Type B pancreatic cell (in vitro differentiated cells): Measurements from ENCODE around the gene ADA. TPM values are rescaled to one million over a fixed set of nuclear protein-coding genes. Genes with fewer than 3 reads are reported as not detected.

Experiments used
- DNase-seq: peaks from one replicate; pipeline ENCODE4 v3.0.0; 2021; ENCODE audit warnings: mixed read lengths; ENCODE audit not compliant: unreplicated experiment; ENCODE audit errors: extremely low spot score
- H3K27ac Mint-ChIP-seq: 2 replicates; pipeline ENCODE4 v1.8.0; 2021; ENCODE audit warnings: mild to moderate bottlenecking, mixed read lengths
- H3K27me3 Mint-ChIP-seq: 2 replicates; pipeline ENCODE4 v1.8.0; 2021; ENCODE audit warnings: mixed read lengths
- H3K36me3 Mint-ChIP-seq: 2 replicates; pipeline ENCODE4 v1.8.0; 2021; ENCODE audit warnings: mixed read lengths
- H3K4me1 Mint-ChIP-seq: one replicate; pipeline ENCODE4 v1.8.0; 2021; ENCODE audit warnings: mixed read lengths; ENCODE audit not compliant: unreplicated experiment
- H3K4me3 Mint-ChIP-seq: 2 replicates; pipeline ENCODE4 v1.8.0; 2021; ENCODE audit warnings: mild to moderate bottlenecking, mixed read lengths
- H3K9me3 Mint-ChIP-seq: 2 replicates; pipeline ENCODE4 v1.8.0; 2021; ENCODE audit warnings: mixed read lengths
- total RNA-seq: library from RNA; stranded (reverse); gene quantifications from 2 replicates; pipeline ENCODE4 v1.2.1, GENCODE V29; 2021; ENCODE audit warnings: low replicate concordance
- TF ChIP-seq, protein P1 (sequence below): fragments of 200-600 bp; sonication (generic); conservative IDR thresholded peaks from 2 replicates; pipeline ENCODE4 v1.5.0; 2021; ENCODE audit warnings: antibody characterized with exemption, mild to moderate bottlenecking

ADA gene
- total RNA-seq, 1 donor from 2014 or later, result 15.1 TPM

DNA sequence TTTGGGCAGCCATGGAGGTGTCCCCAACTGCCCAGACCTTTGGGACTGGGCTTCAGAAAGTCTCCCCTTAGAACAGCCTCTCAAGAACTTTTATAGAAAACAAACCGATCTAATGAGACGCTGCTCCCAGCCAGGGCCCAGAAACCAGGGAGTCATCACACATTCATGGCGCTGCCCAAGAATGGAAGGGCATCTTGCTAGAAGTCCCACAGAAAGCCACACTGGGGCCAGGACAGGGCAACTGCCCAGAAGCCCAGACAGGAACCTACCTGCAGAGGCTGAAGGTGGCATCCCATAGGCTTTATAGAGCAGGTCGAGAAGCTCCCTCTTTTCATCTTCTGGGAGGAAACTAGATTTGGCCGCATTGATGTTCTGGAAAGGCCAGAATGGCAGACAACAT is 31.5 kb downstream of the ADA start:
- TF ChIP-seq, protein P1, sequence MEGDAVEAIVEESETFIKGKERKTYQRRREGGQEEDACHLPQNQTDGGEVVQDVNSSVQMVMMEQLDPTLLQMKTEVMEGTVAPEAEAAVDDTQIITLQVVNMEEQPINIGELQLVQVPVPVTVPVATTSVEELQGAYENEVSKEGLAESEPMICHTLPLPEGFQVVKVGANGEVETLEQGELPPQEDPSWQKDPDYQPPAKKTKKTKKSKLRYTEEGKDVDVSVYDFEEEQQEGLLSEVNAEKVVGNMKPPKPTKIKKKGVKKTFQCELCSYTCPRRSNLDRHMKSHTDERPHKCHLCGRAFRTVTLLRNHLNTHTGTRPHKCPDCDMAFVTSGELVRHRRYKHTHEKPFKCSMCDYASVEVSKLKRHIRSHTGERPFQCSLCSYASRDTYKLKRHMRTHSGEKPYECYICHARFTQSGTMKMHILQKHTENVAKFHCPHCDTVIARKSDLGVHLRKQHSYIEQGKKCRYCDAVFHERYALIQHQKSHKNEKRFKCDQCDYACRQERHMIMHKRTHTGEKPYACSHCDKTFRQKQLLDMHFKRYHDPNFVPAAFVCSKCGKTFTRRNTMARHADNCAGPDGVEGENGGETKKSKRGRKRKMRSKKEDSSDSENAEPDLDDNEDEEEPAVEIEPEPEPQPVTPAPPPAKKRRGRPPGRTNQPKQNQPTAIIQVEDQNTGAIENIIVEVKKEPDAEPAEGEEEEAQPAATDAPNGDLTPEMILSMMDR, result no peak
- H3K9me3 Mint-ChIP-seq, result no peaks in the 10 kb centered on the region
- H3K27ac Mint-ChIP-seq, result no peak overlapping the region
- no peak overlapping the region for H3K4me3 Mint-ChIP-seq
- H3K36me3 Mint-ChIP-seq, result peaks cover 16% of the 10 kb centered on the region
- H3K4me1 Mint-ChIP-seq, result peaks cover 5% of the 10 kb centered on the region
- no peak for DNase-seq
- no peaks in the 10 kb centered on the region for H3K27me3 Mint-ChIP-seq

DNA sequence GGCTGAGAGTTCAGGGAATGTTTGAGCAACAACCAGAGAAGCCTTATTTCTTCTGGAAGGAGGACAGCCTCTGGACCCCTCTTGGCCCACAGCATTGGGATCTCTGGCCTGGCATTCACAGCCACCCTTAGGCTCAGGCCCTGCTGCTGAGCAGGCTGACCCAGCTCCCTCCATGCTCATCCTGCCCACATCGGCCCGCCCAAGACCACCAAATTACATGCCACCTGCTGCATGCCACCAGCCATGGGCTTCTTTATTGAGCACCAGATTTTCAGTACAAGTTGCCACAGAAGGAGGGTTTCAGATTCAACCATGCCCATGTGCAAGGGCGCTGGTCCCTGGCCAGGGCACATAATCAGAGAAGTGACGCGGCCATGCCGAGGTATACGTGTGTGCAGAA is 32.2 kb downstream of the ADA start:
- Mint-ChIP-seq H3K27ac (no peak overlapping the region), H3K4me1 (peaks cover 5% of the 10 kb centered on the region), H3K27me3 (no peaks in the 10 kb centered on the region), H3K36me3 (peaks cover 16% of the 10 kb centered on the region), H3K4me3 (no peak overlapping the region), H3K9me3 (no peaks in the 10 kb centered on the region)
- TF ChIP-seq, protein P1, result no peak
- no peak for DNase-seq

DNA sequence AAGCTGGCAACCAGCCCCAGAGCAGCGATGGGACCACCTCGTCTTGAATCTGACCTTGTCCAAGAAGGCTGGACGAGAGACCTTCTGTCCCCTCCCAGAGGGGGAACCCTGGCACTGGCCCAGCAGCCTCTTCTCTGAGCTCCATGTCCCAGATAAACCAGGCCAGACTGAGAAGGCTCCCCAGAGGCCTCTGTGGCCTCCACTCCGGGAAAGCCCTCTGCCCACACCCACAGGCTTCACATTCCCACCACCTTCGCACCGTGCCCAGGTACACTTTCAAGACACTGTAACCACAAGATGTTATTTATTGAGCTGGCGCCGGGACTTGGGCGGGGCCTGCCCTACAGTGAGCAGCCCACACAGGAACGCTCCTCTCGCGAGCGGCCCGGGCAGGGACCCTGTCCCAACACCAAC is 33.2 kb downstream of the ADA start:
- Mint-ChIP-seq H3K27ac (no peak overlapping the region), H3K4me3 (no peak overlapping the region), H3K4me1 (peaks cover 5% of the 10 kb centered on the region), H3K27me3 (no peaks in the 10 kb centered on the region), H3K36me3 (peaks cover 18% of the 10 kb centered on the region), H3K9me3 (no peaks in the 10 kb centered on the region)
- TF ChIP-seq, protein P1, result no peak
- no peak for DNase-seq

DNA sequence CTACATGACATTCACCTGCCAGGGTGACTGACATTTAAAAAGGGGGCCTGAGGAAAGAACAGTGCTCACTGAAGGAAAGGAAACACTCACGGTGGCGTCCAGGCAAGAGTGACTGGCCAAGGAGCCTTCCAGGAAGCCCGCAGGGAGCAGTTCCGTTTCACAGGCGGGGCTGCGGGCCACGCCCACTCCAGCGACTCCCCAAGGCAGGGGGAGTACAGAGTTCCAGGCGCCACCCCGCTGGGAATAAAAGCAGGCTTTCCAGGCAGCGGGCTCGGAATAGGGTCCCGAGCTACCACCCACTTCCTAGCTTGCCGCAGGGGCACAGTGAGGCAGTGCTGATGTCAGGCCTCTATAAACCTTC is 34.9 kb downstream of the ADA start:
- Mint-ChIP-seq H3K27ac (peak overlapping the region; percentile 64), H3K9me3 (no peaks in the 10 kb centered on the region), H3K36me3 (peaks cover 17% of the 10 kb centered on the region), H3K4me3 (no peak overlapping the region), H3K27me3 (no peaks in the 10 kb centered on the region), H3K4me1 (peaks cover 5% of the 10 kb centered on the region)
- TF ChIP-seq, protein P1, result no peak
- no peak for DNase-seq

DNA sequence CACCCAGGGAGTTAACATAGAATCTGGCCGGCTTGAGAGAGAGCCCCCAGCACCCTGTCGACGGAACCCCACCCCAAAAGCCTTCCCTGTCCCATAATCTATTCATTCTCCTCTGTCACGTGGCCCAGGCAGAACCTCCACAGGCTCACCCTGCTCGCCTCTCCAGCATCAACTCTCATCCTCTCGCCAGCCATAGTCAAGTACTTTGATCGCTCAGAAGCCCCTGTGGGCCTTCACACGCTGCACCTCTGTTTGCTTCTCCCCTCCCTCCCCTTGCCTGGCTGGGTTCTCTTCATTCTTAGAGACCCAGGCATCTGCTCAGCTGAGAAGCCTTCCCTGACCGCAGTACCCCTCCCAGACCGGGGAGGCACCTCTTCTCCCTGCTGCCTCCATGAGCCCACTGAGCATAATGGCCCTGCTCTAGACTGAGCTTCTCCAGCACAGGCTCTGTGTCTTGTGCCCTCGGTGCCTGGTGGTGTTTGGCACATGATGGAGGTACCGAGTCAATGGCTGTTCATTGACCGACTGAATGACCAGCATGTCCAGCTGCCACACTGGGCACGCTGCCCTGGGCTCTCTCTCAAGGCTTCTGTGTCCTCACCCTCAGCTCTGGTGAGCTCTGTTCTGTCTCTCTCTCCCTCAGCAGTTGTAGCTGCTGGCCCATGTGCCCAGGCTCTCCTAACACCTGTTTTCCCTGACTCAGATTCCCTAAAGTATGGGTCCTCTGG is 35.5 kb downstream of the ADA start:
- no peak for DNase-seq
- peak overlapping the region; percentile 64 for H3K27ac Mint-ChIP-seq
- H3K36me3 Mint-ChIP-seq, result peaks cover 14% of the 10 kb centered on the region
- H3K4me3 Mint-ChIP-seq, result no peak overlapping the region
- no peaks in the 10 kb centered on the region for H3K27me3 Mint-ChIP-seq
- TF ChIP-seq, protein P1, result no peak
- H3K9me3 Mint-ChIP-seq, result no peaks in the 10 kb centered on the region
- peaks cover 5% of the 10 kb centered on the region for H3K4me1 Mint-ChIP-seq
